Activated CD4-positive, alpha-beta T cell treated with anti-CD3 and anti-CD28 coated beads, Interleukin-2, amount 50 U/mL, for 48 hours (primary cell): ENCODE measurements around the gene XYLT2.

Source experiments
- DNase-seq, 2 experiments: peaks; one replicate each; pipeline ENCODE4 v3.0.0-alpha.2; 2020

Gene XYLT2

GRCh38 chr17:50352072-50352692 lies 6.3 kb downstream of the XYLT2 start:
- no peak for DNase-seq

GRCh38 chr17:50352693-50353599 lies 7.0 kb downstream of the XYLT2 start:
- DNase-seq, result no peak

- no peak for DNase-seq
These were observed 7.8 kb downstream of the XYLT2 start for GRCh38 chr17:50353600-50354195.

GRCh38 chr17:50354198-50354597 lies 8.3 kb downstream of the XYLT2 start:
- DNase-seq, result no peak

GRCh38 chr17:50354776-50355175 lies 8.8 kb downstream of the XYLT2 start:
- no peak for DNase-seq

- no peak for DNase-seq
These were observed 9.4 kb downstream of the XYLT2 start for GRCh38 chr17:50355336-50355700.

- no peak for DNase-seq
These were observed 9.9 kb downstream of the XYLT2 start for GRCh38 chr17:50355701-50356341.

- no peak for DNase-seq
These were observed 10.5 kb downstream of the XYLT2 start for GRCh38 chr17:50356418-50356817.

GRCh38 chr17:50356892-50357510 lies 11.1 kb downstream of the XYLT2 start:
- no peak for DNase-seq

- DNase-seq, result no peak
These were observed 12.3 kb downstream of the XYLT2 start for GRCh38 chr17:50358177-50358576.

GRCh38 chr17:50359005-50359699 lies 13.2 kb downstream of the XYLT2 start:
- no peak for DNase-seq

- no peak for DNase-seq
These were observed 14.1 kb downstream of the XYLT2 start for GRCh38 chr17:50359998-50360461.

- no peak for DNase-seq
These were observed 14.7 kb downstream of the XYLT2 start for GRCh38 chr17:50360486-50361115.

GRCh38 chr17:50361561-50362480 lies 15.9 kb downstream of the XYLT2 start:
- peak; percentile 53 to 65 for DNase-seq

GRCh38 chr17:50362661-50363060 lies 16.7 kb downstream of the XYLT2 start:
- no peak for DNase-seq

- DNase-seq, result no peak
These were observed 17.5 kb downstream of the XYLT2 start for GRCh38 chr17:50363217-50364060.

- DNase-seq, result no peak
These were observed 18.1 kb downstream of the XYLT2 start for GRCh38 chr17:50364061-50364458.

GRCh38 chr17:50364715-50365114 lies 18.8 kb downstream of the XYLT2 start:
- no peak for DNase-seq

- DNase-seq, result no peak
These were observed 19.2 kb downstream of the XYLT2 start for GRCh38 chr17:50365165-50365564.
